PC-3 (cell line): ENCODE data around the gene MALAT1. TPM values are rescaled to one million over a fixed set of nuclear protein-coding genes. Genes with fewer than 3 reads are reported as not detected.

Experiments used
- ATAC-seq: fragments of 200-7000 bp; cut with Tn5 transposase; 2 replicates; pipeline ENCODE4 v1.9.1; 2020; ENCODE audit warnings: mild to moderate bottlenecking, moderate library complexity
- BruUV-seq: library from RNA; stranded (reverse); fragments of 400-500 nt; replicated peaks from 2 replicates; lab custom pipeline; 2021; lab: Mats Ljungman, UMichigan
- CTCF ChIA-PET: fragments of 300-600 bp; sonication (Branson Sonifier 250); formaldehyde crosslinking; loops from one replicate; lab custom pipeline; 2022; ENCODE audit warnings: antibody characterized with exemption; lab: Charles Lee
- POLR2A ChIA-PET: fragments of 300-600 bp; sonication (Branson Sonifier 250); formaldehyde crosslinking; loops from one replicate; lab custom pipeline; 2022; ENCODE audit warnings: antibody characterized with exemption; ENCODE audit not compliant: unreplicated experiment; lab: Charles Lee
- DNase-seq: peaks from one replicate; pipeline ENCODE4 v3.0.0-alpha.2; 2015
- H2AFZ ChIP-seq: fragments of 300-600 bp; sonication (generic); 2 replicates; pipeline ENCODE4 v1.6.0; 2016; ENCODE audit warnings: antibody characterized with exemption, low read length
- H3F3A ChIP-seq: fragments of 300-600 bp; sonication (generic); one replicate; pipeline ENCODE4 v1.6.0; 2017; ENCODE audit warnings: antibody characterized with exemption, low read length, control low read depth, mild to moderate bottlenecking; ENCODE audit not compliant: unreplicated experiment
- H3K27ac ChIP-seq: fragments of 300-600 bp; sonication (generic); 2 replicates; pipeline ENCODE4 v1.5.1; 2016; ENCODE audit warnings: mild to moderate bottlenecking, low read length
- H3K27me3 ChIP-seq: fragments of 300-600 bp; sonication (generic); 2 replicates; pipeline ENCODE4 v1.6.1; 2016; ENCODE audit warnings: low read length, mixed read lengths
- H3K36me3 ChIP-seq: fragments of 300-600 bp; sonication (generic); 2 replicates; pipeline ENCODE4 v1.6.1; 2016; ENCODE audit warnings: low read depth, mixed run types, low read length, mixed read lengths
- H3K4me1 ChIP-seq: fragments of 300-600 bp; sonication (generic); 2 replicates; pipeline ENCODE4 v1.5.1; 2016; ENCODE audit warnings: low read length; ENCODE audit not compliant: insufficient read depth
- H3K4me2 ChIP-seq: fragments of 300-600 bp; sonication (generic); 2 replicates; pipeline ENCODE4 v1.6.0; 2016; ENCODE audit warnings: low read length
- H3K4me3 ChIP-seq: fragments of 300-600 bp; sonication (generic); 2 replicates; pipeline ENCODE4 v1.5.1; 2016; ENCODE audit warnings: mild to moderate bottlenecking, low read length, mixed read lengths
- H3K79me2 ChIP-seq: fragments of 300-600 bp; sonication (generic); 2 replicates; pipeline ENCODE4 v1.6.1; 2017; ENCODE audit warnings: low read length, mixed read lengths
- H3K9ac ChIP-seq: fragments of 300-600 bp; sonication (generic); 2 replicates; pipeline ENCODE4 v1.6.0; 2016; ENCODE audit warnings: mild to moderate bottlenecking, low read length
- H3K9me2 ChIP-seq: fragments of 300-600 bp; sonication (generic); replicated peaks from 2 replicates; pipeline ENCODE4 v1.6.1; 2016; ENCODE audit warnings: mixed run types, low read length, mixed read lengths
- H3K9me3 ChIP-seq: fragments of 300-600 bp; sonication (generic); 2 replicates; pipeline ENCODE4 v1.6.1; 2016; ENCODE audit warnings: low read length, mixed read lengths
- H4K20me1 ChIP-seq: fragments of 300-600 bp; sonication (generic); 2 replicates; pipeline ENCODE4 v1.6.1; 2016; ENCODE audit warnings: low read length, mixed read lengths
- CTCF ChIP-seq: fragments of 300-600 bp; sonication (generic); conservative IDR thresholded peaks from 2 replicates; pipeline ENCODE4 v1.5.1; 2017; ENCODE audit warnings: antibody characterized with exemption, low read depth, mild to moderate bottlenecking, low read length
- EZH2 ChIP-seq: fragments of 300-600 bp; sonication (generic); IDR thresholded peaks from one replicate; pipeline ENCODE4 v1.6.1; 2017; ENCODE audit warnings: antibody characterized with exemption, mild to moderate bottlenecking, low read length; ENCODE audit not compliant: unreplicated experiment
- EZH2phosphoT487 ChIP-seq: fragments of 300-600 bp; sonication (generic); IDR thresholded peaks from 2 replicates; pipeline ENCODE4 v1.6.1; 2018; ENCODE audit warnings: mild to moderate bottlenecking, antibody characterized with exemption, low read length, borderline replicate concordance
- intact Hi-C: fragments of 100-400 bp; cut with micrococcal nuclease; formaldehyde crosslinking; loops from 2 replicates; pipeline ENCODE4 v1.9.0; 2023
- total RNA-seq: library from RNA; depleted of rRNA; stranded (reverse); fragments of >200 nt; gene quantifications from 2 replicates; pipeline ENCODE4 v1.2.3, GENCODE V29; 2014

The MALAT1 gene
- total RNA-seq, 1 experiment from 2014 or later: 1,345 TPM

- Histone ChIP-seq H4K20me1 (no peaks in the 10 kb centered on the region), H3K4me2 (no peak overlapping the region), H3K9ac (no peak overlapping the region), H3K27ac (peak overlapping the region; percentile 23), H3K4me3 (no peak overlapping the region), H2AFZ (no peak overlapping the region), H3K36me3 (no peaks in the 10 kb centered on the region), H3K79me2 (peaks cover 21% of the 10 kb centered on the region), H3K9me2 (no peaks in the 10 kb centered on the region), H3K4me1 (peaks cover 46% of the 10 kb centered on the region), H3K27me3 (no peaks in the 10 kb centered on the region), H3F3A (peaks cover 13% of the 10 kb centered on the region), H3K9me3 (no peaks in the 10 kb centered on the region)
- TF ChIP-seq CTCF (no peak), EZH2 (no peak), EZH2phosphoT487 (no peak)
- BruUV-seq: no TSS peak
- ATAC-seq: no peak
- CTCF ChIA-PET: no interaction called here
- no peak for DNase-seq
- intact Hi-C loops: no loop called here
- POLR2A ChIA-PET: interaction anchor here (0.6 kb wide), 1 partner anchor 24 kb away, joined by 5 read pairs; the partner anchor contains the start of gene MALAT1
These were observed 24.0 kb upstream of the MALAT1 start for GRCh38 chr11:65474864-65475263.

- ATAC-seq (no peak), DNase-seq (no peak)
- Histone ChIP-seq H3K4me1 (peaks cover 42% of the 10 kb centered on the region), H3K79me2 (peaks cover 21% of the 10 kb centered on the region), H3K4me2 (peak overlapping the region; percentile 89), H3F3A (peaks cover 13% of the 10 kb centered on the region), H3K4me3 (peak overlapping the region; percentile 80), H3K9ac (peak overlapping the region; percentile 99), H3K27me3 (no peaks in the 10 kb centered on the region), H2AFZ (peak overlapping the region; percentile 85), H4K20me1 (no peaks in the 10 kb centered on the region), H3K9me3 (no peaks in the 10 kb centered on the region), H3K36me3 (no peaks in the 10 kb centered on the region), H3K9me2 (no peaks in the 10 kb centered on the region), H3K27ac (peak overlapping the region; percentile 95)
- CTCF ChIA-PET: no interaction called here
- TF ChIP-seq EZH2phosphoT487 (no peak), CTCF (no peak), EZH2 (no peak)
- intact Hi-C loops: no loop called here
- POLR2A ChIA-PET: interaction anchor here (0.5 to 2.1 kb wide), 3 partner anchors 21 to 32 kb away, joined by 8 to 27 read pairs (median 14); partner anchors contain the start of gene MALAT1
- BruUV-seq: TSS peak; percentile 92
These were observed 22.2 kb upstream of the MALAT1 start for GRCh38 chr11:65476632-65477148.
